HTR-8/SVneo (cell line): ENCODE measurements around the gene SERP1.

ENCODE experiments used
- DNase-seq: peaks from one replicate; pipeline ENCODE4 v3.0.0; 2011; ENCODE audit warnings: low spot score, mixed read lengths; ENCODE audit not compliant: insufficient read length
- FAIRE-seq: peaks from 2 replicates; lab custom pipeline; 2011; peaks lifted over from hg19 to GRCh38; lab: Jason Lieb, UNC

The SERP1 gene

GRCh38 chr3:150495149-150495548 is 51.1 kb downstream of the SERP1 start:
- no peak for FAIRE-seq
- DNase-seq = no peak

- FAIRE-seq = no peak
- DNase-seq = no peak
Observed at GRCh38 chr3:150494411-150494977, 51.8 kb downstream of the SERP1 start.
